Fibroblast of peridontal ligament (primary cell): ENCODE data around the gene COQ7.

ENCODE experiments used
- DNase-seq: peaks from one replicate; pipeline ENCODE4 v3.0.0-alpha.2; 2010; ENCODE audit errors: extremely low read depth

Gene COQ7

GRCh38 chr16:19113577-19114358 lies 46.4 kb downstream of the COQ7 start, which contains the start of gene ITPRIPL2:
ITPRIPL2 (plus strand) TSS chr16:19113964; CDS start chr16:19114462, 498 bp downstream.
- DNase-seq: peak; percentile 84

- peak; percentile 54 for DNase-seq
Observed at GRCh38 chr16:19114359-19115147, 47.1 kb downstream of the COQ7 start.

- no peak for DNase-seq
Observed at GRCh38 chr16:19115148-19116021, 48.0 kb downstream of the COQ7 start.

GRCh38 chr16:19116711-19117449 lies 49.5 kb downstream of the COQ7 start:
- no peak for DNase-seq

GRCh38 chr16:19118938-19119431 lies 51.6 kb downstream of the COQ7 start:
- peak; percentile 96 for DNase-seq

- DNase-seq: peak; percentile 93
Observed at GRCh38 chr16:19119564-19119963, 52.1 kb downstream of the COQ7 start.

- no peak for DNase-seq
Observed at GRCh38 chr16:19123535-19124178, 56.2 kb downstream of the COQ7 start.

GRCh38 chr16:19126300-19126699 lies 58.9 kb downstream of the COQ7 start:
- no peak for DNase-seq

- no peak for DNase-seq
Observed at GRCh38 chr16:19127205-19127604, 59.8 kb downstream of the COQ7 start.

- DNase-seq: no peak
Observed at GRCh38 chr16:19127674-19128131, 60.3 kb downstream of the COQ7 start.

GRCh38 chr16:19128454-19129200 lies 61.2 kb downstream of the COQ7 start:
- no peak for DNase-seq
